HL-60/S4 treated with retinoic acid at 250 ng/mL for 4 days and 3 days (cell line): ENCODE results near the gene RBM17.
"Not testable (repeated sequence)": the region's sequence is repeated elsewhere in the genome, so short reads cannot be mapped to it uniquely, and the experiment has no call there.

ENCODE experiments used
- in situ Hi-C: fragments of 300-500 bp; cut with MboI; formaldehyde crosslinking; loops from 2 replicates; pipeline ENCODE4 v1.7.0; 2022; ENCODE audit warnings: low sequenced_read_pairs

The RBM17 gene

DNA sequence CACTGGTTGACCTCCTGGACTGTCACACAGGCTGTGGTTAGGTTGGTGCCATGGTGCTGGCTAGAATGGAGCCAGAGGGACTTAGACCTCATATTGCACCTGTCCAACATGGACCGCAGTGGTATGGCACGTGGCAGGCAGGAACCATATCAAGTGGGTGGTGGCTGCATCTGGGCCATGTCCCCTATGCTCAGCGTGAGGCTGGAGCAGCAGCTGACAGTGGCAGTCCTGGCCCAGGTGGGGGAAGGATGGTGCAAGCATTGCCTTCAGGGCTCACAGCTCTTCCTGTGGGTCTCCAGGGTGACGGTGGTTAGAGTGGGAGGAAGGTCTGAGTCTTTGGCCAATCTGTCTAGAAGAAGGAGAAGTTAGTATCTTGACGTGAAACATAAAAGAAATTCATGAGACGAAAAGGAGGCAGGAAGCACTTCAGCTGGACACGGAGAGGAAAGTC, 59.4 kb downstream of the RBM17 start:
- in situ Hi-C loops, result no loop called here

- in situ Hi-C loops, result no loop called here
Observed at GRCh38 chr10:6148908-6149307, 60.1 kb downstream of the RBM17 start.

- in situ Hi-C loops, result no loop called here
Observed at GRCh38 chr10:6151087-6151977, 62.5 kb downstream of the RBM17 start.

- in situ Hi-C loops, result no loop called here
Observed at GRCh38 chr10:6153845-6154244, 65.0 kb downstream of the RBM17 start.

DNA sequence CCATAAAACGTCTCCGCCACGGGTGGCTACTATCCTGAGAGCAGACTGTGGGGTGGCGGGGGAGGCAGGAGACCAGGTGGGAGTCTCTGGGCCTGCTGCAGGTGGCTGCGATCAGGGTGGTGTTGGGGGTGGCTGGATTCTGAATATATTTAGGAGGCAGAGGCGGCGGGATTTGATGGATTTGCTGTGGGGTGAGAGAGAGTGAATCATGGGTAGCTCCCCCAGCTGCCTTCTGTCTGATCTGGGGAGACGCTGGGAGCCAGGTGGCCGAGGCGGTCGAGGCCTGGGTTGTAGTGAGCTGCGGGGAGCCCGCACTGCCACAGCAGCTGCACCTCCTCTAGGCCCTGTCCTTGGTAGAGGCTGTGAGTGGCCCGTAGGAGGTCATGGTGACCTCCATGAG, 65.7 kb downstream of the RBM17 start:
- in situ Hi-C loops, result no loop called here

DNA sequence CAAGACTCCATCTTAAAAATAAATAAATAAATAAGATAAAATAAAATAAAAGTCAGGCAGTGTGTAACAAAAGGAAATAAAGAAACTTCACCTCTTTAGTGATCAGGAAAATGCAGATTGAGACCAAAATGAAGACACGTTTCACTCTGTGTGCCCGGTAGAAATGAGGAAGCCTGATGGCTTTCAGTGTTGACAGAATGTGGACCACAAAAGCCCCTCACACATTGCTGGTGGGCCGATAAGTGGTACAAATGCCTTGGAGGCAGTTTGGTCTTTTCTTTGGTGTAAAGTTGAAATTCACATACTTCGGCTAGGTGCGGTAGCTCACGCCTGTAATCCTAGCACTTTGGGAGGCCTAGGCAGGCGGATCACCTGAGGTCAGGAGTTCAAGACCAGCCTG, 69.4 kb downstream of the RBM17 start:
- in situ Hi-C loops, result no loop called here

- in situ Hi-C loops, result no loop called here
Observed at GRCh38 chr10:6161921-6162320, 73.1 kb downstream of the RBM17 start.

GRCh38 chr10:6162589-6163356, 73.9 kb downstream of the RBM17 start:
- in situ Hi-C loops, result no loop called here

DNA sequence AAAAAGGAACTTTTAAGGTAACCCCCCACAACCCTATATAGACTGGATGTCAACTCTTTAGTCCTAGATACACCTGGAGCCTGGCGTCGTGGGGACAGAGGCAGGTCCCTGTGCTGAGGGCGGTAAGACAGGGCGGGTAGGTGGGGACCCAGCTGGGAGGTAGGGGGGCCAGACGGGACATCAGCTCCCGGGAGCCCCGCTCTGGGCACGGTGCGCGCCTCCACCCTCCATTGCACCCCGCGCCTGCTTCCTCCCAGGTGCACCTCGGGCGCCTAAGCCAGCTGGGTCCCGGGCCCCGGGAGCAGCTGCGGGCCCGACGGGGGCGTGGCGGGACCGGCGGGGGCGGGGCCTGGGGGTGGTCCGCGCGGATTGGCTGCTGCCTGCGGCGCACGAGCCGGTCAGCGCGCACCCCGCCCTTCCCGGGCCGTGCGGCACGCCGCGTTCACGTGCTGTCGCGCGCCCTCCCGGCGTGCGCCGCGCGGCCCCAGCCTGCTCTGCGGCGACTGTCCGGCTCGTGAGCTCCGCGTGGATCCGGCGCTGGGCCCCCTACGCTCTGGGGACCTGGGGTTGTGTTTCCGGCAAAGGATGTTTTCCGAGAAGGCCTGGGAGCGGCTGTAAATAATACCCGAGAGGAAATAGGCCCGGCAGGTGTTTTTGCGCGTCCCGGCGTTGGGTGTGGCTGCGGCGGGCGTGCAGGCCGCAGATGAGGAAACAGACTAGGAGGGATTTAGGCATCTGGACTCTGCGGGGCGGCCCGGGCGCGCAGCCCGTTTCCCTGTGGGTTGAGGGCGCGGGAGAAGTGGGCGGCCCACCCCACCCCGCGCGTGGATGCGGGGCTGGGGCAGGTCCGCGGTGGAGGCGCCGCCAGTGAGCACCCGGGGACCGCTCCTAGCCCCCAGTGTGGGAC, 74.8 kb downstream of the RBM17 start:
- in situ Hi-C loops, result no loop called here

DNA sequence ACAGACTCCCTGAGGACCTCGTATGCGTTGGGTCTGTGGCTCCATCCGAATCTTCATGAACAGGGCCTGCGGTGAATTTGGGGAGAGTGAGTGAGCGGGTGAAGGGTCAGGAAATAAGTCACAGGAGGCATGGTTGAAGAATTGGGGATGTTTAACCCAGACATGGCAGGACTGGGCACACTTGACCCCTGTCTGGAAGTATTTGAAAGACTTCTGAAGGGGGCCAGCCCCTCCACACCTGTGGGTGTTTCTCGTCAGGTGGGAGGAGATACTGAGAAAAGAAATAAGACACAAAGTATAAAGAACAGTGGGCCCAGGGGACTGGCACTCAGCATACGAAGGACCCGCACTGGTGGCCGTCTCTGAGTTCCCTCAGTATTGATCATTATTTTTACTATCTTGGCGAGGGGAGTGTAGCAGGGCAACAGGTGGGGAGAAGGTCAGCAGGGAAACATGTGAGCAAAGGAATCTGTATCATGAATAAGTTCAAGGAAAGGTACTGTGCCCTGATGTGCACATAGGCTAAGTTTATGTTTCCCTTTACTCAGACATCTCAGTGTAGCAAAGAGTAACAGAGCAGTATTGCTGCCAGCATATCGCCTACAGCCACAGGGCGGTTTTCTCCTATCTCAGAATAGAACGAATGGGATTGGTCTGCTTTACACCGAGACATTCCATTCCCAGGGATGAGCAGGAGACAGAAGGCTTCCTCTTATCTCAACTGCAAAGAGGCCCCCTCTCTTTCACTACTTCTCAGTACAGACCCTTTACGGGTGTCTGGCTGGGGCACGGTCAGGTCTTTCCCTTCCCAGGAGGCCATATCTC, 75.6 kb downstream of the RBM17 start:
- in situ Hi-C loops, result no loop called here

GRCh38 chr10:6165221-6165725, 76.4 kb downstream of the RBM17 start:
- in situ Hi-C loops, result no loop called here

DNA sequence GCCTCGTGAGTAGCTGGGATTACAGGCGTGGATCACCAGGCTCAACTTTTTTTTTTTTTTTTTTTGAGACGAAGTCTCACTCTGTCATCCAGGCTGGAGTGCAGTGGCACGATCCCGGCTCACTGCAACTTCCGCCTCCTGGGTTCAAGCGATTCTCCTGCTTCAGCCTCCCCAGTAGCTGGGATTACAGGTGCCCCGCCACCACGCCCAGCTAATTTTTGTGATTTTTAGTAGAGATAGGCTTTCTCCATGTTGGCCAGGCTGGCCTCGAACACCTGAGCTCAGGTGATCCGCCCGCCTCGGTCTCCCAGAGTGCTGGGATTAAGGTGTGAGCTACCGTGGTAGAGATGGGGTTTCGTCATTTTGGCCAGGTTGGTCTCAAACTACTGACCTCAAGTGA, 77.1 kb downstream of the RBM17 start:
- in situ Hi-C loops, result not testable (repeated sequence)
